ENCODE results near the gene RFTN1. TPM values are rescaled to one million over a fixed set of nuclear protein-coding genes. Genes with fewer than 3 reads are reported as not detected.

Gene RFTN1
- polyA plus RNA-seq, 2 of the 4 experiments (the other 2 are of a cell fraction): 1.8 to 3.7 TPM

DNA sequence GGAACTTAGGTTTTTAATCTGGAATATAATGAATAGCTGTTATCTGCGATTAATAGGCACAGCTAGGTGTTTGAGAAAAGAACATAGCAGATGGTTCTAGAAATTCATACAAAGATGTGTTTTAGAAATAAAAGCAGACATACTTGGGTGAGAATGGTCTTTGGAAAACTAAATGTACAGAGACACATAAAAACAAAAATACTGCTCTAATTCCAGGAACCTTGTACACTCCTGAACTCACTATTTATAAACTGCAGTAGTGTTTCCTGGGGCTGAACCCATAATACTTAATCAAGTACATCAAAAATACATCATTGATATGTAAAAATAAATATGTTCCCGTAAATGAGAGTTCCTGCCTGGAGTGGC is 143.0 kb downstream of the RFTN1 start:
- ChIA-PET POLR2A (no interaction called here), CTCF (no interaction called here)
- H3K9me3 ChIP-seq: no peaks in the 10 kb centered on the region
- no peak overlapping the region for H3K4me3 ChIP-seq
- DNase-seq (ENCODE audit: low read depth in 1 of 2, low spot score in 1 of 2) (no peak), ATAC-seq (no peak), FAIRE-seq (no peak)
- no peak for TF ChIP-seq JUN (IDR thresholded peaks at IDR 0.05)
- TF ChIP-seq RFX5 (IDR thresholded peaks at IDR 0.05): no peak
- TF ChIP-seq, protein P1, sequence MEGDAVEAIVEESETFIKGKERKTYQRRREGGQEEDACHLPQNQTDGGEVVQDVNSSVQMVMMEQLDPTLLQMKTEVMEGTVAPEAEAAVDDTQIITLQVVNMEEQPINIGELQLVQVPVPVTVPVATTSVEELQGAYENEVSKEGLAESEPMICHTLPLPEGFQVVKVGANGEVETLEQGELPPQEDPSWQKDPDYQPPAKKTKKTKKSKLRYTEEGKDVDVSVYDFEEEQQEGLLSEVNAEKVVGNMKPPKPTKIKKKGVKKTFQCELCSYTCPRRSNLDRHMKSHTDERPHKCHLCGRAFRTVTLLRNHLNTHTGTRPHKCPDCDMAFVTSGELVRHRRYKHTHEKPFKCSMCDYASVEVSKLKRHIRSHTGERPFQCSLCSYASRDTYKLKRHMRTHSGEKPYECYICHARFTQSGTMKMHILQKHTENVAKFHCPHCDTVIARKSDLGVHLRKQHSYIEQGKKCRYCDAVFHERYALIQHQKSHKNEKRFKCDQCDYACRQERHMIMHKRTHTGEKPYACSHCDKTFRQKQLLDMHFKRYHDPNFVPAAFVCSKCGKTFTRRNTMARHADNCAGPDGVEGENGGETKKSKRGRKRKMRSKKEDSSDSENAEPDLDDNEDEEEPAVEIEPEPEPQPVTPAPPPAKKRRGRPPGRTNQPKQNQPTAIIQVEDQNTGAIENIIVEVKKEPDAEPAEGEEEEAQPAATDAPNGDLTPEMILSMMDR (IDR thresholded peaks at IDR 0.05): no peak
- TF ChIP-seq KDM5A (IDR thresholded peaks at IDR 0.05): no peak
- no peak for TF ChIP-seq CHD4 (IDR thresholded peaks at IDR 0.05; ENCODE audit: borderline replicate concordance)
- TF ChIP-seq, protein P2, sequence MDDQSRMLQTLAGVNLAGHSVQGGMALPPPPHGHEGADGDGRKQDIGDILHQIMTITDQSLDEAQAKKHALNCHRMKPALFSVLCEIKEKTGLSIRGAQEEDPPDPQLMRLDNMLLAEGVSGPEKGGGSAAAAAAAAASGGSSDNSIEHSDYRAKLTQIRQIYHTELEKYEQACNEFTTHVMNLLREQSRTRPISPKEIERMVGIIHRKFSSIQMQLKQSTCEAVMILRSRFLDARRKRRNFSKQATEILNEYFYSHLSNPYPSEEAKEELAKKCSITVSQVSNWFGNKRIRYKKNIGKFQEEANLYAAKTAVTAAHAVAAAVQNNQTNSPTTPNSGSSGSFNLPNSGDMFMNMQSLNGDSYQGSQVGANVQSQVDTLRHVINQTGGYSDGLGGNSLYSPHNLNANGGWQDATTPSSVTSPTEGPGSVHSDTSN (IDR thresholded peaks at IDR 0.05): no peak
- no peak for TF ChIP-seq BHLHE40 (IDR thresholded peaks at IDR 0.05; ENCODE audit: low read depth, low read length)
- no peak for TF ChIP-seq CEBPB (IDR thresholded peaks at IDR 0.05)
- TF ChIP-seq, protein P3, sequence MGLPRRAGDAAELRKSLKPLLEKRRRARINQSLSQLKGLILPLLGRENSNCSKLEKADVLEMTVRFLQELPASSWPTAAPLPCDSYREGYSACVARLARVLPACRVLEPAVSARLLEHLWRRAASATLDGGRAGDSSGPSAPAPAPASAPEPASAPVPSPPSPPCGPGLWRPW (IDR thresholded peaks at IDR 0.05): no peak
- no peak for TF ChIP-seq CBX2 (IDR thresholded peaks at IDR 0.05; ENCODE audit: borderline replicate concordance, low read depth)
- no peak for TF ChIP-seq NR3C1 (IDR thresholded peaks at IDR 0.05)
- TF ChIP-seq, protein P4, sequence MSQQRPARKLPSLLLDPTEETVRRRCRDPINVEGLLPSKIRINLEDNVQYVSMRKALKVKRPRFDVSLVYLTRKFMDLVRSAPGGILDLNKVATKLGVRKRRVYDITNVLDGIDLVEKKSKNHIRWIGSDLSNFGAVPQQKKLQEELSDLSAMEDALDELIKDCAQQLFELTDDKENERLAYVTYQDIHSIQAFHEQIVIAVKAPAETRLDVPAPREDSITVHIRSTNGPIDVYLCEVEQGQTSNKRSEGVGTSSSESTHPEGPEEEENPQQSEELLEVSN (IDR thresholded peaks at IDR 0.05; ENCODE audit: borderline replicate concordance, low read depth): no peak
- no peak for TF ChIP-seq CBX8 (IDR thresholded peaks at IDR 0.05)
- TF ChIP-seq, protein P5, sequence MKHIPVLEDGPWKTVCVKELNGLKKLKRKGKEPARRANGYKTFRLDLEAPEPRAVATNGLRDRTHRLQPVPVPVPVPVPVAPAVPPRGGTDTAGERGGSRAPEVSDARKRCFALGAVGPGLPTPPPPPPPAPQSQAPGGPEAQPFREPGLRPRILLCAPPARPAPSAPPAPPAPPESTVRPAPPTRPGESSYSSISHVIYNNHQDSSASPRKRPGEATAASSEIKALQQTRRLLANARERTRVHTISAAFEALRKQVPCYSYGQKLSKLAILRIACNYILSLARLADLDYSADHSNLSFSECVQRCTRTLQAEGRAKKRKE (CRISPR knock-in tag; IDR thresholded peaks at IDR 0.05; ENCODE audit: low read depth): no peak
- TF ChIP-seq ZNF302 (CRISPR knock-in tag; IDR thresholded peaks at IDR 0.05): no peak
- 89% methylated on average over 2 of the region's 2 CpGs for WGBS (ENCODE audit: missing lambda C conversion rate)
- H3K27ac ChIP-seq: no peak overlapping the region
- H3K4me2 ChIP-seq: no peak overlapping the region
- no peaks in the 10 kb centered on the region for H3K4me1 ChIP-seq

DNA sequence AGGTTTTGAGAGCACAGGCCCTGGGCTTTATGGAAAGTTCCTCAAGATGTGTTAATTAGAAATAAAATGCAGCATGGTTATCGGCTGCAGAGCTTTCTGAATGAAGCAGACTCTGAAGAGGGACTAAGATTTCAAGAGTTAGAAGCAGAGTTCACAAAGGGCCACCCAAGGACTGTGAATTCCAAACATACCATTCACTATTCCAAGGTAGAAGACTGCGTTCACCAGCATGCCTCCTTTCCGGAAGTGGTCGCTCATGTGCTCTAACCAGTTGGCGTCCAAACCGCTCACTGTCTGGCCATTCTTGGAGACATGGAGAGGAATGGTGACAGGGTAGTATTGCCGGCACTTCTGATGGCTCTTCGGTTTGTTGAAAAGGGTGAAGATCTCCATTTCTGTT is 143.6 kb downstream of the RFTN1 start:
- Histone ChIP-seq H3K4me2 (no peak overlapping the region), H3K4me3 (no peak overlapping the region), H3K27ac (no peak overlapping the region), H3K4me1 (no peaks in the 10 kb centered on the region), H3K9me3 (no peaks in the 10 kb centered on the region)
- ChIA-PET POLR2A (no interaction called here), CTCF (no interaction called here)
- no peak for TF ChIP-seq TFCP2L1 (CRISPR knock-in tag; IDR thresholded peaks at IDR 0.05)
- TF ChIP-seq MAZ (IDR thresholded peaks at IDR 0.05; ENCODE audit: borderline replicate concordance, low read depth, low read length): no peak
- TF ChIP-seq, protein P3 (IDR thresholded peaks at IDR 0.05): no peak
- TF ChIP-seq, protein P6, sequence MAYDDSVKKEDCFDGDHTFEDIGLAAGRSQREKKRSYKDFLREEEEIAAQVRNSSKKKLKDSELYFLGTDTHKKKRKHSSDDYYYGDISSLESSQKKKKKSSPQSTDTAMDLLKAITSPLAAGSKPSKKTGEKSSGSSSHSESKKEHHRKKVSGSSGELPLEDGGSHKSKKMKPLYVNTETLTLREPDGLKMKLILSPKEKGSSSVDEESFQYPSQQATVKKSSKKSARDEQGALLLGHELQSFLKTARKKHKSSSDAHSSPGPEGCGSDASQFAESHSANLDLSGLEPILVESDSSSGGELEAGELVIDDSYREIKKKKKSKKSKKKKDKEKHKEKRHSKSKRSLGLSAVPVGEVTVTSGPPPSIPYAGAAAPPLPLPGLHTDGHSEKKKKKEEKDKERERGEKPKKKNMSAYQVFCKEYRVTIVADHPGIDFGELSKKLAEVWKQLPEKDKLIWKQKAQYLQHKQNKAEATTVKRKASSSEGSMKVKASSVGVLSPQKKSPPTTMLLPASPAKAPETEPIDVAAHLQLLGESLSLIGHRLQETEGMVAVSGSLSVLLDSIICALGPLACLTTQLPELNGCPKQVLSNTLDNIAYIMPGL (CRISPR knock-in tag; IDR thresholded peaks at IDR 0.05; ENCODE audit: borderline replicate concordance): no peak
- no peak for TF ChIP-seq CHD2 (IDR thresholded peaks at IDR 0.05; ENCODE audit: low read length, partially characterized antibody)
- TF ChIP-seq RCOR1 (IDR thresholded peaks at IDR 0.05; ENCODE audit: low read depth, low read length): no peak
- TF ChIP-seq CBX8 (IDR thresholded peaks at IDR 0.05): no peak
- TF ChIP-seq CEBPB (IDR thresholded peaks at IDR 0.05): no peak
- TF ChIP-seq ZFP36 (IDR thresholded peaks at IDR 0.05; ENCODE audit: borderline replicate concordance, partially characterized antibody): no peak
- TF ChIP-seq JUN (IDR thresholded peaks at IDR 0.05): no peak
- no peak for TF ChIP-seq HEYL (CRISPR knock-in tag; IDR thresholded peaks at IDR 0.05)
- no peak for TF ChIP-seq HOXB5 (CRISPR knock-in tag; IDR thresholded peaks at IDR 0.05)
- TF ChIP-seq HOXB13 (CRISPR knock-in tag; IDR thresholded peaks at IDR 0.05; ENCODE audit: low read depth): no peak
- no peak for TF ChIP-seq TP53 (CRISPR knock-in tag; IDR thresholded peaks at IDR 0.05)
- TF ChIP-seq, protein P2 (IDR thresholded peaks at IDR 0.05): no peak
- TF ChIP-seq, protein P7, sequence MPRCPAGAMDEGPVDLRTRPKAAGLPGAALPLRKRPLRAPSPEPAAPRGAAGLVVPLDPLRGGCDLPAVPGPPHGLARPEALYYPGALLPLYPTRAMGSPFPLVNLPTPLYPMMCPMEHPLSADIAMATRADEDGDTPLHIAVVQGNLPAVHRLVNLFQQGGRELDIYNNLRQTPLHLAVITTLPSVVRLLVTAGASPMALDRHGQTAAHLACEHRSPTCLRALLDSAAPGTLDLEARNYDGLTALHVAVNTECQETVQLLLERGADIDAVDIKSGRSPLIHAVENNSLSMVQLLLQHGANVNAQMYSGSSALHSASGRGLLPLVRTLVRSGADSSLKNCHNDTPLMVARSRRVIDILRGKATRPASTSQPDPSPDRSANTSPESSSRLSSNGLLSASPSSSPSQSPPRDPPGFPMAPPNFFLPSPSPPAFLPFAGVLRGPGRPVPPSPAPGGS (IDR thresholded peaks at IDR 0.05): no peak
- no peak for TF ChIP-seq EP300 (IDR thresholded peaks at IDR 0.05)
- WGBS (ENCODE audit: missing lambda C conversion rate): 89% methylated on average over 8 of the region's 8 CpGs
- ATAC-seq (no peak), DNase-seq (ENCODE audit: low read depth in 1 of 2, low spot score in 1 of 2) (no peak), FAIRE-seq (no peak)
